DOHH2 (cell line): Measurements from ENCODE around the gene MTOR.

ENCODE experiments used
- H3F3A ChIP-seq: fragments of 200-600 bp; sonication (generic), shearing (Covaris generic); 2 replicates; pipeline ENCODE4 v1.6.0; 2016; ENCODE audit warnings: antibody characterized with exemption, mild to moderate bottlenecking; ENCODE audit not compliant: control insufficient read depth, insufficient read depth
- H3K27ac ChIP-seq: fragments of 200-600 bp; sonication (generic); 2 replicates; pipeline ENCODE4 v1.5.1; 2014; ENCODE audit warnings: low read depth, mild to moderate bottlenecking, low read length, moderate library complexity
- H3K27me3 ChIP-seq: fragments of 200-600 bp; sonication (generic); 2 replicates; pipeline ENCODE4 v1.6.1; 2014; ENCODE audit warnings: mild to moderate bottlenecking, low read length, mixed read lengths; ENCODE audit not compliant: control insufficient read depth
- H3K36me3 ChIP-seq: fragments of 200-600 bp; sonication (generic); 2 replicates; pipeline ENCODE4 v1.6.1; 2014; ENCODE audit warnings: mild to moderate bottlenecking, low read length, moderate library complexity, mixed read lengths; ENCODE audit not compliant: control insufficient read depth
- H3K4me1 ChIP-seq: fragments of 200-600 bp; sonication (generic); 2 replicates; pipeline ENCODE4 v1.6.1; 2014; ENCODE audit warnings: mild to moderate bottlenecking, low read length, mixed read lengths; ENCODE audit not compliant: control insufficient read depth
- H3K4me2 ChIP-seq: fragments of 200-600 bp; sonication (generic); 2 replicates; pipeline ENCODE4 v1.6.0; 2014; ENCODE audit warnings: mild to moderate bottlenecking, low read length, moderate library complexity
- H3K4me3 ChIP-seq: fragments of 200-600 bp; sonication (generic); 2 replicates; pipeline ENCODE4 v1.5.1; 2014; ENCODE audit warnings: mild to moderate bottlenecking, low read length, mixed read lengths
- H3K79me2 ChIP-seq: fragments of 200-600 bp; sonication (generic); 2 replicates; pipeline ENCODE4 v1.6.1; 2014; ENCODE audit warnings: mild to moderate bottlenecking, low read length, mixed read lengths; ENCODE audit not compliant: control insufficient read depth
- H3K9me2 ChIP-seq: fragments of 200-600 bp; sonication (generic); replicated peaks from 2 replicates; pipeline ENCODE4 v1.6.1; 2014; ENCODE audit warnings: mild to moderate bottlenecking, low read length, mixed read lengths; ENCODE audit not compliant: control insufficient read depth
- H3K9me3 ChIP-seq: fragments of 200-600 bp; sonication (generic); 2 replicates; pipeline ENCODE4 v1.6.1; 2014; ENCODE audit warnings: antibody characterized with exemption, low read length, mixed read lengths; ENCODE audit not compliant: control insufficient read depth, insufficient read depth
- H4K20me1 ChIP-seq: fragments of 200-600 bp; sonication (generic); 2 replicates; pipeline ENCODE4 v1.6.0; 2014; ENCODE audit warnings: low read depth, mild to moderate bottlenecking, antibody characterized with exemption, low read length, moderate library complexity; ENCODE audit not compliant: control insufficient read depth, insufficient read depth
- EZH2phosphoT487 ChIP-seq: fragments of 200-600 bp; sonication (generic); IDR thresholded peaks from 2 replicates; pipeline ENCODE4 v1.6.1; 2017; ENCODE audit warnings: borderline replicate concordance, mild to moderate bottlenecking, antibody characterized with exemption, low read length, moderate library complexity, mixed read lengths
- TF ChIP-seq, protein P1 (sequence below): fragments of 200-600 bp; sonication (generic); IDR thresholded peaks from one replicate; pipeline ENCODE4 v1.5.1; 2014; ENCODE audit warnings: antibody characterized with exemption, mild to moderate bottlenecking, low read depth, low read length; ENCODE audit not compliant: poor library complexity, severe bottlenecking

The MTOR gene

DNA sequence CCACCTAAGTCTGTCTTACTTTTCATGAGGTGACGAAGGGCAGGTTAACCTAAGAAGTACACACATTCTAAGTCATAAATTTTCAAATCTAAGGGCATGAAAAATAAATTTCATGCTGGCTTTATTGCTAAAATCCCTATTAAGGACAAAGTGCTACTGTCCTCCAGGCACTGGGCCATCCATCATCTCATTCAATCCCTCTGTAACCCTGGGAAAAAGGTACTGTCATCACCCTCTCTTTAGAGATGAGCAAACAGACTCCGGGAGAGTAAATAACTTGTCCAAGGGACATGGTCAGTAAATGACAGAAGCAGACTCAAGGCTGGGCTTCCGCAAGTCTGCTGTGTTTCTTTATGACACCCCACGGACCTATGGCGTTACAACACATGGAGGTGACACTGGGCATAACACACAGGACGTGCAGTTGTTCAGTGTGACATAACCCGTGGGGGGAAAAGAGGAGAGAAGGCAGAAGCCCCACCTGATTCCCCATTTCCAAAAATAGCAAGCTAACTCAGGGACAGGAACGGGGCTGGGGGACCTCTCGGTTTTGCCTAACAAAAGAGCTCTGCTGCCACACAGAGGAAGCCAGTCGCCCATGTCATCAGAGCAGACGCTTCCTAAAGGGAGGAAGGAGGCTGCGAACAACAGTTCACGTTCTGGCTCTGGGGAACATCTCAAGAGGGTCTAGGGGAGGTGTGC, 190.0 kb downstream of the MTOR start:
- peaks cover 9% of the 10 kb centered on the region; the same call in 1 of the 2 replicates for H3F3A ChIP-seq
- peak overlapping the region; percentile 55 for H3K27ac ChIP-seq
- no peaks in the 10 kb centered on the region for H4K20me1 ChIP-seq
- no peaks in the 10 kb centered on the region for H3K9me3 ChIP-seq
- H3K4me3 ChIP-seq, result peak overlapping the region; percentile 35
- TF ChIP-seq EZH2phosphoT487, result no peak
- TF ChIP-seq, protein P1, sequence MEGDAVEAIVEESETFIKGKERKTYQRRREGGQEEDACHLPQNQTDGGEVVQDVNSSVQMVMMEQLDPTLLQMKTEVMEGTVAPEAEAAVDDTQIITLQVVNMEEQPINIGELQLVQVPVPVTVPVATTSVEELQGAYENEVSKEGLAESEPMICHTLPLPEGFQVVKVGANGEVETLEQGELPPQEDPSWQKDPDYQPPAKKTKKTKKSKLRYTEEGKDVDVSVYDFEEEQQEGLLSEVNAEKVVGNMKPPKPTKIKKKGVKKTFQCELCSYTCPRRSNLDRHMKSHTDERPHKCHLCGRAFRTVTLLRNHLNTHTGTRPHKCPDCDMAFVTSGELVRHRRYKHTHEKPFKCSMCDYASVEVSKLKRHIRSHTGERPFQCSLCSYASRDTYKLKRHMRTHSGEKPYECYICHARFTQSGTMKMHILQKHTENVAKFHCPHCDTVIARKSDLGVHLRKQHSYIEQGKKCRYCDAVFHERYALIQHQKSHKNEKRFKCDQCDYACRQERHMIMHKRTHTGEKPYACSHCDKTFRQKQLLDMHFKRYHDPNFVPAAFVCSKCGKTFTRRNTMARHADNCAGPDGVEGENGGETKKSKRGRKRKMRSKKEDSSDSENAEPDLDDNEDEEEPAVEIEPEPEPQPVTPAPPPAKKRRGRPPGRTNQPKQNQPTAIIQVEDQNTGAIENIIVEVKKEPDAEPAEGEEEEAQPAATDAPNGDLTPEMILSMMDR, result peak; percentile 44
- H3K9me2 ChIP-seq, result no peaks in the 10 kb centered on the region
- H3K4me2 ChIP-seq, result peak overlapping the region; percentile 69
- no peaks in the 10 kb centered on the region for H3K27me3 ChIP-seq
- H3K4me1 ChIP-seq, result peaks cover 28% of the 10 kb centered on the region
- no peaks in the 10 kb centered on the region for H3K79me2 ChIP-seq
- H3K36me3 ChIP-seq, result peaks cover 94% of the 10 kb centered on the region

DNA sequence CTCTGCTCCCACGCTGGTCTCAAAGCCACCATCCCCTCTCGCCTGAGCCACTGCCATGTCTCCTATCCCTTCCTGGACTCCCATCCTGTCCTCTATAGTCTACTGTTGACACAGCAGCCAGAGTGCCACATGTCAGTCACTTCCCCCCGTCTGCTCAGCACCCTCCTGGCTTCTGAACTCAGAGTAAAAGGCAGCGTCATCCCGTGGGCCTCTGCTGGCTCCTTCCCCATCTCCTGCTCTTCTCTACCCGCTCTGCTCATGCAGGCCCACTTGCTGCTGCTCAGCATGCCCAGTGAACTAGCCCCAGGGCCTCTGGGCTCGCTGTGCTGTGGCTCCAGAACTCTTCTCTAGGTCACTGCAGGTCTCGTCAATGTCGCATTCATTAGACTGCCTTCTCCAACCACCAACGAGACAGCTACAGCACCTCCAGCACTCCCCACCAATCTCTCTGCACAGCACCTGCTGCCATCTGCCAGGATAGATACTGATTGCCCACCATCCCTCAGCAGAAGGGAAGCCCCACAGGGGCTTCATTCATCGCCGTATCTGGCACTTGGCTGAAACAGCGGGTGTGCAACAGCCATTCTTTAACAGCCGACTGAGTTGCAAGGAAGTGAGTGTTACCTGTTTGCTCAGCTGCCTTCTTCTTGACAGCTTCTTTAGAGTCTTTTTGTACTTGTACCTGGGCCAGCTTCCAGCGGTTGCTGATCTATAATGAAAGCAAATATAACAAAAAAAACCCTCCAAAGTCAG, 190.7 kb downstream of the MTOR start:
- Histone ChIP-seq H3K4me2 (peak overlapping the region; percentile 69), H3K36me3 (peaks cover 90% of the 10 kb centered on the region), H3K9me2 (no peaks in the 10 kb centered on the region)

DNA sequence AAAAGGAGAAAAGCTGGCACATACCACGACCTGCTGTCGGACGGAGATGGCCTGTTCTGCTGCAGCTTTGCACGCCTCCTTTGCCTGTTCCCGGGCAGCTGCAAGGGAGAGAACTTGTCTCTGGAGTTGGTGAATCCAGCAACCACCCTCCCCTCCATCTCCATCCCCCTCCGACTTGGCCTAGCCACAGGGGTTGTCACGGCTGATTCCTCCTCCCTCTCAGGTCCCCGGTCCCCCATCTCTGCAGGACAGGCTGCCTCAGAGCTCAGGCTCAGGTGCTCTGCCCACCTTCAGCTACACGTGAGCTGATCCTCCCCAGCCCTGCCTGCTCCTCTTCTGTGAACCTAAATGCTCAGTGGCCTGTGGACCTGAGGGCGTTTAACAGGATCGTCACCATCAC, 191.5 kb downstream of the MTOR start:
- no peaks in the 10 kb centered on the region for H3K79me2 ChIP-seq
- H3K4me3 ChIP-seq, result no peak overlapping the region
- H3K36me3 ChIP-seq, result peaks cover 90% of the 10 kb centered on the region
- no peaks in the 10 kb centered on the region for H3K9me3 ChIP-seq
- H4K20me1 ChIP-seq, result no peaks in the 10 kb centered on the region
- H3F3A ChIP-seq, result peaks cover 10% of the 10 kb centered on the region; the same call in 1 of the 2 replicates
- H3K27me3 ChIP-seq, result no peaks in the 10 kb centered on the region
- no peaks in the 10 kb centered on the region for H3K9me2 ChIP-seq
- H3K4me2 ChIP-seq, result no peak overlapping the region
- no peak overlapping the region for H3K27ac ChIP-seq
- TF ChIP-seq, protein P1, result no peak
- TF ChIP-seq EZH2phosphoT487, result no peak
- H3K4me1 ChIP-seq, result peaks cover 28% of the 10 kb centered on the region

More for the DNA sequence above, 190.7 kb downstream of the MTOR start:
- H3K79me2 ChIP-seq, result no peaks in the 10 kb centered on the region
- H3K9me3 ChIP-seq, result no peaks in the 10 kb centered on the region
- TF ChIP-seq, protein P1, result no peak
- TF ChIP-seq EZH2phosphoT487, result no peak
- H3K4me1 ChIP-seq, result peaks cover 28% of the 10 kb centered on the region
- H3K27me3 ChIP-seq, result no peaks in the 10 kb centered on the region
- no peaks in the 10 kb centered on the region for H4K20me1 ChIP-seq
- H3F3A ChIP-seq, result peaks cover 9% of the 10 kb centered on the region; the same call in 1 of the 2 replicates
- H3K4me3 ChIP-seq, result peak overlapping the region; percentile 35; the same call in 1 of the 2 replicates
- H3K27ac ChIP-seq, result peak overlapping the region; percentile 55
